Endothelial cell of umbilical vein (primary cell): ENCODE results near the gene PCBD1.

Experiments
- EZH2 ChIP-seq: IDR thresholded peaks from 2 replicates; pipeline ENCODE4 v1.6.1; 2012; ENCODE audit warnings: borderline replicate concordance, low read depth, mild to moderate bottlenecking, moderate library complexity, low read length, inconsistent platforms; ENCODE audit not compliant: severe bottlenecking
- FOS ChIP-seq: IDR thresholded peaks from 2 replicates; pipeline ENCODE4 v1.6.1; 2011; ENCODE audit warnings: mild to moderate bottlenecking, low read length, moderate library complexity, borderline replicate concordance; ENCODE audit not compliant: insufficient read depth
- POLR2AphosphoS5 ChIP-seq: IDR thresholded peaks from 2 replicates; pipeline ENCODE4 v1.6.1; 2012; ENCODE audit warnings: low read depth, mild to moderate bottlenecking, control low read depth, low read length, moderate library complexity; ENCODE audit not compliant: insufficient read depth
- TF ChIP-seq, protein P1 (sequence below), 2 donors: IDR thresholded peaks; 1 replicate in 1 of 2; 2 replicates in 1 of 2; pipeline ENCODE4 v1.5.1; 2011; ENCODE audit warnings: low read length in 2 of 2, mild to moderate bottlenecking in 2 of 2, moderate library complexity in 2 of 2, control low read depth in 1 of 2, inconsistent platforms in 1 of 2, low read depth in 1 of 2; ENCODE audit not compliant: insufficient read depth in 1 of 2; ENCODE audit errors: extremely low read depth in 1 of 2

- TF ChIP-seq, protein P1, sequence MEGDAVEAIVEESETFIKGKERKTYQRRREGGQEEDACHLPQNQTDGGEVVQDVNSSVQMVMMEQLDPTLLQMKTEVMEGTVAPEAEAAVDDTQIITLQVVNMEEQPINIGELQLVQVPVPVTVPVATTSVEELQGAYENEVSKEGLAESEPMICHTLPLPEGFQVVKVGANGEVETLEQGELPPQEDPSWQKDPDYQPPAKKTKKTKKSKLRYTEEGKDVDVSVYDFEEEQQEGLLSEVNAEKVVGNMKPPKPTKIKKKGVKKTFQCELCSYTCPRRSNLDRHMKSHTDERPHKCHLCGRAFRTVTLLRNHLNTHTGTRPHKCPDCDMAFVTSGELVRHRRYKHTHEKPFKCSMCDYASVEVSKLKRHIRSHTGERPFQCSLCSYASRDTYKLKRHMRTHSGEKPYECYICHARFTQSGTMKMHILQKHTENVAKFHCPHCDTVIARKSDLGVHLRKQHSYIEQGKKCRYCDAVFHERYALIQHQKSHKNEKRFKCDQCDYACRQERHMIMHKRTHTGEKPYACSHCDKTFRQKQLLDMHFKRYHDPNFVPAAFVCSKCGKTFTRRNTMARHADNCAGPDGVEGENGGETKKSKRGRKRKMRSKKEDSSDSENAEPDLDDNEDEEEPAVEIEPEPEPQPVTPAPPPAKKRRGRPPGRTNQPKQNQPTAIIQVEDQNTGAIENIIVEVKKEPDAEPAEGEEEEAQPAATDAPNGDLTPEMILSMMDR (IDR thresholded peaks at IDR 0.05; ENCODE audit: extremely low read depth in 1 of 2, insufficient read depth in 1 of 2, low read depth in 1 of 2, low read length in 2 of 2): no peak
- TF ChIP-seq EZH2 (no peak), FOS (no peak), POLR2AphosphoS5 (no peak)
These were observed 50.0 kb downstream of the PCBD1 start for GRCh38 chr10:70838270-70838805.
